HG02623 (cell line): ENCODE measurements around the gene RXFP1.
"Not testable (repeated sequence)": the region's sequence is repeated elsewhere in the genome, so short reads cannot be mapped to it uniquely, and the experiment has no call there.

Source experiments
- ATAC-seq: cut with Tn5 transposase; IDR thresholded peaks from one replicate; pipeline ENCODE4 v1.9.1; 2021; ENCODE audit warnings: moderate library complexity; ENCODE audit not compliant: unreplicated experiment

Gene RXFP1

DNA sequence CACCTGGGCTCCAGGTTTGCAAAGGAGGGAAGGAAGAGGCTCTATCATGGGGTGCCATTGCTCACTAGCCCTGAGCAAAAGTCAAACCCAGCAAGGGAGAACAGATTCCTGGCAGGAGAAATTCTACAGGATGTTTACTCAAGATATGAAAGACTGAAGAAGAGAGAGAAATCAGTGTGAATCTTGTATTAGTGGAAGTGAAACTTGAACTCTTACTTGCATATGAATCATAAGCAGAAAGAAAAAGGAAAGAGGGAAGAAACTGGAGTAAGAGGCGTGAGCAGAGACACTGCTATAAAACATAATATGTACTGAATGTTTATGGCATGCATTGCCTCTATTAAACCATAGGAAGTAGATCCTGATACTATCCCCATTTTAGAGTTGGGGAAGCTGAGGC is 89.1 kb downstream of the RXFP1 start:
- ATAC-seq, result peak; percentile 95

DNA sequence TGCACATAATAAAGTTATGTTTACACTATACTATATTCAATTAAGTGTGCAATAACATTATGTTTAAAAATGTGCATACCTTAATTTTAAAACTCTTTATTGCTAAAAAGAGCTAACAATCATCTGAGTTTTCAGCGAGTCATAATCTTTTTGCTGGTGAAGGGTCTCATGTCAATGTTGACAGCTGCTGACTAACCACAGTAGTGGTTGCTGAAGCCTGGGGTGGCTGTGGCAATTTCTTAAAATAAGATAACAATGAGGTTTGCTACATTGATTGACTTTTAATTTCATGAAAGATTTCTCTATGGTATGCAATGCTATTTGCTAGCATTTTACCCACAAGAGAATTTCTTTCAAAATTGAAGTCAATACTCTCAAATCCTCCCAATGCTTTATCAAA is 91.4 kb downstream of the RXFP1 start:
- no peak for ATAC-seq

DNA sequence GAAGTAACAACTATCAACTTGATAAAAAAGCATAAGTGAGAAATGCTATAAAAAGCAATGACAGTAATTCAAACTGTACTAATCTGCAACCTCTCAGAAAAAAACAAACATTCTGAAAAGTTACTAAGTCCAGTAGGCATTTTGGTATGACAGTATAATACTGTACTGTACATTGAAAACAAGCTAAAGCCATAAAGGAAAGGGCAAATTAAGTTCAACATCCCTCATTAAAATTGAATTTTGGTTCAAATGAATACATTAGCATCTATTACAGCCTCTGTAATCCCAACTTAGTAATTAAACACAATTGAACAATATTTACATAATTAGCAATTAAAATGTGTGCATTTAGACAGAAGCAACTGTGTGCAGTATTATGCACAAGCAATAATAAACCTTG is 96.3 kb downstream of the RXFP1 start:
- ATAC-seq, result no peak

DNA sequence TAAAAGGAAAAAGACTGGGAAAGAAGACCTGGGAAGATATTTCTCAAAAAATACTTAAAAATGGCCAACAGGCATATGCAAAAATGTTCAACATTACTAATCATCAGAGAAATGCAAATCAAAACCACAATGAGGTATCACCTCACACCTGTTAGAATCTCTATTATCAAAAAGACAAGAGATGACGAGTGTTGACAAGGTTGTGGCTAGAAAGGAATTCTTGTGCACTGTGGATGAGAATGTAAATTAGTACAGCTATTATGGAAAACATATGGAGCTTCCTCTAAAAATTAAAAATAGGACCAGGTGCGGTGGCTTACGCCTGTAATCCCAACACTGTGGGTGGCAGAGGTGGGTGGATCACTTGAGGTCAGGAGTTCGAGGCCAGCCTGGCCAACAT is 100.0 kb downstream of the RXFP1 start:
- ATAC-seq, result no peak

DNA sequence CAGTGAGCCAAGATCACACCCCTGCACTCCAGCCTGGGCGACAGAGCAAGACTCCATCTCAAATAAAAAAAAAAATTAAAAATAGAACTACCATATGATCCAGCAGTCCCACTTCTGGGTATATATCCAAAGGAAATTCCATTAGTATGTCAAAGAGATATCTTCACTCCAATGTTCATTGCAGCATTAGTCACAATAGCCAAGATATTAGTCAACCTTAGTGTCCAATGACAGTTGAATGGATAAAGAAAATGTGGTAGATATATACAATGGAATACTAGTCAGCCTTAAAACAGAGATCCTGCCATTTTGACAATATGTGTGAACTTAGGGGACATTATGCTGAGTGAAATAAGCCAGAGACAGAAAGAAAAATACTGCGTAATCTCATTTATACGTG is 100.6 kb downstream of the RXFP1 start:
- ATAC-seq, result no peak

DNA sequence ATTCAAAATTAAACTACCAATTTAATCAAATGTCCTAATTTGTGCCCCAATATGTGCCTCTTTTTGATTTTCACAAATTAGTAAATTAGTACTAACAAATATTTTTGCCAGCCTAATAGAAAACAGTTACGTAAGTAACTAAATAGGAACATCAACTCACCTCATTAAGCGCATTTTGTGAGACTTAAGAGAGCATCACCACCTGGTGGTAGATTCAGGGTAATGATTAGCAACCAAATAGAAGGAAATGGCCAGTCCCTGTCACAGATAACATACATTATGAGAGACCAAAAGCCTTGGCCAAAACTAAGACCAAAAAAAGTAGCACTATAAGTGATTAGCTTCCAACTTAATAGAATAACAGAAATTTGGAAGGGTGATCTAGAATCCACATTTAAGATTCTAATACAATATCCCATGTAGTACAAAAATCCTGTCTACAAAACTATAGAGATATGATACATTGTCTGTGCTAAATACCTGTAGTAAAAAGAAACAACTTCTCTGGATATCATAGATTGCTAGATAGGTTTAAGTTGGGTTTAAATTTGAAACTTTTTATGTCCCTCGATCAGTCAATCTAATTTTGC is 103.3 kb downstream of the RXFP1 start:
- ATAC-seq, result peak; percentile 97

DNA sequence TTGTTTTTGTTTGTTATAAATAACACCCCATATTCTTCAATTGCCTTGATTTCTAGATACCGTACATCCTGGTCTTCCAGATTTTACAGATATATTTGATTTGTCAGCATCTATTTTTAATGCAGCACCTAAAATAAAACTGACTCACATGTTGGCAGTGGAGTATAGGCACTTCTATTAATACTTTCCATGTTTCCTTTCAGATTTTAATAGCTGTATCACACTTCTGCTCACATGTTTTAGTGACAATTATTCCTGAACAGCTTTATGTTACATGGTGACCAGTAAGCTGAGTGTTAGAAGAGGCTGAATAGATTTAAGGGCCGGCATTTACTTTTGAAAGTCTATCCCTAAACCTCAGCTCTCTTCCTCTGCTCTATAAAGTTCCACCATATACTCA is 103.9 kb downstream of the RXFP1 start:
- no peak for ATAC-seq

DNA sequence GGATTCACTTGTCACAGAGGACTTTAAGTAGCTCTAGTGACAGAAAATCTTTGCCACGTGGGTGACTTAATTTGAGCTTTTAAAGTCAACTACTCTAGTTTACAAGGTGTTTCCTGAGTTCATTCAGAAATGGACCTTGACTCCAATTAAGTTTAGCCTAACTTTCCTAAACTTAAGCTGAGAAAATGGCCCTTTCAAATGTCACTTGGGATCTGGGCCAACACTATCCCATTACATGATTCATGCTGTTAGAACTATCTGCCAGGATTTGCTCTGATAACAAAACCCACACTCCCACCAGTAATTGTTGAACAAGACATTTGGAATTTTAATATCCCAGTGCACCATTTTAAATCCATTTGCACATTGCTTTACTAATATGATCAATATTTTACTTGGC is 109.2 kb downstream of the RXFP1 start:
- ATAC-seq, result no peak

DNA sequence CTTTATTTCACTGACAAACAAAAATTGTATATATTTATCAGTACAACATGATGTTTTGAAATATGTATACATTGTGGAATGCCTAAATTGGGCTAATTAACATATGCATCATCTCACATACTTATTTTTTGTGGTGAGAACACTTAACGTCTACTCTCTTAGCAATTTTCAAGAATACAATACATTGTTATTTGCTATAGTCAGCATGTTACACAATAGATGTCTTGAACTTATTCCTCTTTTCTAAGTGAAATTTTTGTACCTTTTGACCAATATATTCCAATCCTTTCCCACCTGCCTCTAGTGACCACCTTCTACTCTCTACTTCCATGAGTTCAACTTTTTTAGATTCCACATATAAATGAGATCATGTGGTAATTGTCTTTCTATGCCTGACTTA is 114.9 kb downstream of the RXFP1 start:
- no peak for ATAC-seq

DNA sequence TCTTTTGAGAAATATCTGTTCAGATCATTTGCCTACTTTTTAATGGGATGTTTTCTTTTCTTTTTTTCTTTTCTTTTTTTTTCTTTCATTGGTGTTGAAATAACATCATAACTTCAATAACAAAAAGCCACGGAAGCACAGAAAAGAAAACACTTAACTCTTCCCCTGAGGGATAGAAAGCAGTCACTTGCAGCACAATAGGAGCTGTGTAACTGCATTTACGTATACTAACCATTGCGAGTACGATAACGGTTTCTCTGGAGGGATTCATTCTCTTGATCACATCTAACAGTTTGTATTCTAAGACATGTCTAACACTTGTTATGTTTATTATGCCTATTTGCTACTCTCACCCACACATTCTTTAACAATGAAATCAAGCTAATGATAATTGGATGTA is 122.7 kb downstream of the RXFP1 start:
- no peak for ATAC-seq

DNA sequence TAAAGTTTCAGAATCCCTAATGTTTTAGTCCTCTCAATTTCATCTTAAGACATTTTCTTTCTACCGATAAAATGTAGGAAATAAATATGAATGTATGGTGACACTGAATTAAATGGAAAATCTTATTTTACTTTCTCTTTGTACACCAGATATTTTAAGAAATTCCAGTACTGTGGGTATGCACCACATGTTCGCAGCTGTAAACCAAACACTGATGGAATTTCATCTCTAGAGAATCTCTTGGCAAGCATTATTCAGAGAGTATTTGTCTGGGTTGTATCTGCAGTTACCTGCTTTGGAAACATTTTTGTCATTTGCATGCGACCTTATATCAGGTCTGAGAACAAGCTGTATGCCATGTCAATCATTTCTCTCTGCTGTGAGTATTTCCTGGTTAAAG is 123.1 kb downstream of the RXFP1 start:
- ATAC-seq, result no peak

DNA sequence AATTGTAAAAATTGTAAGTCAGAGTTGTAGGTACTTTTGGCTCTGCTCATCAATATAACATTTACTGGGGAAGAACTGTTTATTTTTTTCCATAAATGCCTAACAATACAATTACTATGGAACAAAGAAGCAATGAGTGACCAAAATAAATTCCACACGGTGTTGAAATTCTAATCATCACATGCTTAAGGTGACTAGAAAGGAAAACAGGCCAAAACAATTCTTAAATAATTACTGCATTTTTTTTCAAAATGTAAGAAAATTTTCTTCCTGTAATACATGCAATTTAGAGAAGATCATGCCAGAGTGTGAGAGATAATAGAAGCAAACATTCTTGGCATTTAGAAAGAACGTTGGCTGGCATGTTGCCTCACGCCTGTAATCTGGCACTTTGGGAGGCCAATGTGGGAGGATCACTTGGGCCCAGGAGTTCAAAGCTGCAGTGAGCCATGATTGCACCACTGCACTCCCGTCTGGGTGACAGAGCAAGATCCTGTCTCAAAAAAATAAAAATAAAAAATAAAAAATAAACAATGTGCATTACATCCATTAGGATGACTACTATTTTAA is 127.5 kb downstream of the RXFP1 start:
- ATAC-seq, result no peak

DNA sequence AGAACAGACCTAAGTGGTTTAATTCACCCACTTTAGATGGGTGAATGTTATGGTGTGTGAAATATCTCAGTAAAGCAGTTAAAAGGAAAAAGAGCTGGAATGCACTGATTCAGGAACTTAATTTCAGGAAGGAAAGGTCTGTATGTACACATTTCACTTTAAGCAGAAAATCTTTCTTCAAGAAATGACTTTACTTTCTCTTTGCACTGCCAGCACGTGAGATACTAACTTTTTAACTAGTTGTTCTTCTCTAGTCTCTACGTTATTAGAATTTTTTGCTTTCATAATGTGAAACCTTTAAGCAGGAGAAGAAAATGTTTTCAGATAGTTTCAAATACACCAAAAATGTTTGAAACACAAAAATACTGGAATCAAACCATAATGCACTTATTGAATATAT is 131.2 kb downstream of the RXFP1 start:
- no peak for ATAC-seq

DNA sequence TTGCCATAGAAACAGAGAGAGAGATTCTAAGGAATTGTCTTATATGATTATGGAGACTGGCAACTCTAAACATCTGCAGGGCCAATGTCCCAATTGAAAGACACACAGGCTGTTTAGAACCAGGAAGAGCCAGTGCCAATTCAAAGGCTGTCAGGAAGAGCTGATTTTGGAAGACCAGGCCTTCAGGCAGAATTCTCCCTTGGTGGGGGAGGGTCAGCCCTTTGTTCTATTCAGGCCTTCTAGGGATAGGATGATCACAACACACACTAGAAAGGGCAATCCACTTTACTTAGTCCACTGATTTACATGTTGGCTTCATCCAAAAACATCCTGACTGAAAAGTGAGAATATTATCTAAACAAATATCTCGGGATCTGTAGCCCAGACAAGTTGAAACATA is 134.8 kb downstream of the RXFP1 start:
- ATAC-seq, result no peak

DNA sequence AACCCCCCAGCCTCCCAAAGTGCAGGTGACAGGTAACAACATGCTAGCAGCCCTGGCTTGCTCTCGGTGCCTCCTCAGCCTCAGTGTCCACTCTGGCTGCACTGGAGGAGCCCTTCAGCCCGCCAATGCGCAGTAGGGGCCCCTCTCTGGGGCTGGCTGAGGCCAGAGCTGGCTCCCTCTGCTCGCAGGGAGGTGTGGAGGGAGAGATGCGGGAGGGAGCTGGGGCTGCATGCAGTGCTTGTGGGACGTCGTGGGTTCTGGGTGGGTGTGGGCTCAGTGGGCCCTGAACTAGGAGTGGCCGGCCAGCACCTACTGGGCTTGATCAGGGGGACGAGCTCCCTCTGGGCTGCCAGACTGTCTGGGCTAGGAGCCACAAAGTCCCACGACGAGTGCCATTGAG is 135.6 kb downstream of the RXFP1 start:
- no peak for ATAC-seq

DNA sequence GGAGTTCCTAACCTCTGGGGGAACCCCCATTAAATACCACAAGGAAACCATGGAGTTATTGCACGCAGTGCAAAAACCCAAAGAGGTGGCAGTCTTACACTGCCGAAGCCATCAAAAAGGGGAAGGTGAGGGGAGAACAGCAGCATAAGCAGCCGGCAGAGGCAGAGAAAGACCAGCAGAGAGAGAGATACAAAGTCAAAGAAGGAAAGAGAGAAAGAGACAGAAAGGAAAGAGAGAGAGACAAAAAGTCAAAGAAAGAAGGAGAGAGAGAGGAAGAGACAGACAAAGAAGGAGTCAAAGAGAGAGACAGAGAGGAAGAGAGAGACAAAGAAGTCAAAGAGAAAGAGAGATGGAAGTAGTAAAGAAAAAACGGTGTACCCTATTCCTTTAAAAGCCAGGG is 141.6 kb downstream of the RXFP1 start:
- not testable (repeated sequence) for ATAC-seq

DNA sequence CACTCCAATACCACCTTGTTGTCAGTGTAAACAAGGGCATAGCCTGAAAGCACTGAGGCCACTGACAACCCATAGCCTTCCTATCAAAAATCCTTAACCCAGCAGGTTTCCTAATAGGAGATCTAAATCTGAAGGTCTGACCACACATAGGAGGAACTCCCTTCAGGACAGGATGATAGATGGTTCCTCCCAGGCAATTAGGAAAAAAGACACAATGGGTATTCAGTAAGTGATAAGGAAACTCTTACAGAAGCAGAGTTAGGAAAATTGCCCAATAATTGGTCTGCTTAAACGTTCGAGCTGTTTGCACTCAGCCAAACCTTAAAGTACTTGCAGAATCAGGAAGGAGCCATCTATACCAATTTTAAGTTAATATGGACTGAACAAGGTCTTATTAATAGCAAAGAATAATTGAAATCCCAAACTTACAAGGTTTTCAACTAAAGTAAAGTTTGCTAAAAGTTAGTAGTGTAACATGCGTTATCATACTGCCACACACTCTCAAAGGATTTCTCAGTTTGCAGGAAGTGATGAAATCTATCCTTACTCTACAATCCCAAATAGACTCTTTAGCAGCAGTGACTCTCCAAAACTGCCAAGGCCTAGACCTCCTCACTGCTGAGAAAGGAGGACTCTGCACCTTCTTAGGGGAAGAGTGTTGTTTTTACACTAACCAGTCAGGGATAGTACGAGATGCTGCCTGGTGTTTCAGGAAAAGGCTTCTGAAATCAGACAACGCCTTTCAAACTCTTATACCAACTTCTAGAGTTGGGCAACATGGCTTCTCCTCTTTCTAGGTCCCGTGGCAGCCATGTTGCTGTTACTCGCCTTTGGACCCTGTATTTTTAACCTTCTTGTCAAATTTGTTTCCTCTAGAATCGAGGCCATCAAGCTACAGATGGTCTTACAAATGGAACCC is 142.3 kb downstream of the RXFP1 start:
- not testable (repeated sequence) for ATAC-seq

DNA sequence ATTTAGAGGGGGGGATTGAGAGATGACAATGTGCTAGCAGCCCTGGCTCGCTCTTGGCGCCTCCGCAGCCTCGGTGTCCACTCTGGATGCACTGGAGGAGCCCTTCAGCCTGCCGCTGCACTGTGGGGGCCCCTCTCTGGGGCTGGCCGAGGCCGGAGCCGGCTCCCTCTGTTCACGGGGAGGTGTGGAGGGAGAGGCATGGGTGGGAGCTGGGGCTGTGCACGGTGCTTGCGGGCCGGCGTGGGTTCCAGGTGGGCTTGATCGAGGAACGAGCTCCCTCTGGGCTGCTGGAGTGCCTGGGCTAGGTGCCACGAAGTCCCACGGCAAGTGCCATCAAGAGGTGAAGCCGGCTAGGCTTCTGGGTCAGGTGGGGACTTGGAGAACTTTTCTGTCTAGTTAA is 143.1 kb downstream of the RXFP1 start:
- no peak for ATAC-seq

DNA sequence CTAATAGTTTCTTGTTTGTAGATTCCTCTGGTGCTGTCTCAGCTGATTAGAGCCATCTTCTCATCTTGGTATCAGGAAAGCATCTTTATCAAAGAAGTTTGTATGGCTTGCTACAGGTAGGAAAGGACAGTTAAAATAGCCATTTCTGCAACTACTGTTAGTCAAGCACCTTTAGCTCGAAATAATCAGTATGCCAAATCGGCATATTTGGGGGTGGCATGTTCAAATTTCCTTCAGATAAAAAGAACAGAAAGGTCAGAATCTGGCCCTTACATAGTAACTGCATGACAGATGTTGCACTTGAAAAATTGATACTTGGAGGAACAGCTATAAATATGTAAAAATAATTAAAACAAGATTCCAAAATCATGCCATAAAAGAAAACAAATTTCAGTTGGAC is 145.2 kb downstream of the RXFP1 start:
- no peak for ATAC-seq

DNA sequence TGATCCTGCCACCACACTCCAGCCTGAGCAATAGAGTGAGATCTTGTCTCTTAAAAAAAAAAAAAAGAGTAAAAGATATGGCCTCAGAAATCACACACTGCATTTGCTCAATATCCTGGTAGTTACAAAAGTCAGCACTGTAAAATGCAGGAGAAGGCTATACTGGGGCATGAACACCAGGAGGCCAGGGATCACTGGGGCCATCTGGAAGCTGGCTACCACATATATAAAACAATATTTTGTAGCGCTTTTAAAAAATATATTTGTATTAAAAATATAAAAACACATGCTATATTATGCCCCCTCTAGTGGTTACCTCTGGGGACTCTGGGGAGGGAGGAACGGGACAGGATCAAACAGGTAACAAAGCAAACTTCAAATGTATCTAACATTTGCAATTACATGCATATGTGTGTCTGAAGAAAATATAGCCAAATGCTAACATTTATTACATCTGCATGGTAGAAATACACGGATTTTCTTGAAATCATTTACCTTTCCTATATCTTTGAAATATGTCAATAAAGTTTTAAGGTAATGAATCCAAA is 146.0 kb downstream of the RXFP1 start:
- ATAC-seq, result no peak

DNA sequence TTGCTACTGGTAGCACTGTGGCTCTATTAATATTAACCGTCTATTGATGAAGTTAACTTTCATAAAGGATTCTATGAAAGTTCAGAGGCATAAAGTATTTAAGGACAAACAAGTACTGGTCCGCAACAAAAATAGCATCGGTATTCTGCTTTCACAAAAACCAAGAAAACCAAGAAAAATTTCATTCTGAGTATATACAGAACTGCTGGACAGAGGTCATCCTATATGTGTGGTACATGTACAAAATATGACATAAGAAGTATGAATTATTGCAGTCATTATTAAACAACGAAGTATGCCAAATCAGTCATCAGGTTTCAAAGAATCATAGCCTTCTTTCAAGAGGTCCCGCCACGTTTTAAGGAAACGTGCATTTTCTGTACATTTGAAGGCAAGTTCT is 147.6 kb downstream of the RXFP1 start:
- ATAC-seq, result no peak
